Stimulated activated CD4-positive, alpha-beta T cell treated with anti-CD3 and anti-CD28 coated beads, Interleukin-4, amount 100 ng/mL, for 24 hours (primary cell): ENCODE measurements around the gene RTKN2.
"Not testable (repeated sequence)": the region's sequence is repeated elsewhere in the genome, so short reads cannot be mapped to it uniquely, and the experiment has no call there.

Experiments
- DNase-seq: peaks from one replicate; pipeline ENCODE4 v3.0.0-alpha.2; 2020

Gene RTKN2

DNA sequence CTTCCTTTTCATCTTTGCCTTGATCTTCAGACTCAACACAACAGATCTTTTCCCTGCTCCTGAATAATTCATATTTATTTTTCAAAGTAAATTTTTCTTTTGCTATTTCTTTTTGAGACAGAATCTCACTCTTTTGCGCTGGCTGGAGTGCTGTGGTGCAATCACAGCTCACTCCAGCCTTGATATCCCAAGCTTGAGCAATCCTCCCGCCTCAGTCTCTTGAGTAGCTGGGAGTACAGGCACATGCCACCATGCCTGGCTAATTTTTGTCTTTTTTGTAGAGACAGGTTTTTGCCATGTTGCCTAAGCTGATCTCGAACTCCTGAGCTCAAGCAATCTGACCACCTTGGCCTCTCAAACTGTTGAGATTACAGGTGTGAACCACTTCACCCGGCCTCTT is 9.2 kb downstream of the RTKN2 start:
- DNase-seq, result no peak

GRCh38 chr10:62258926-62259325 is 9.7 kb downstream of the RTKN2 start:
- DNase-seq, result no peak

- DNase-seq, result no peak
Measured at GRCh38 chr10:62253704-62254103, 14.9 kb downstream of the RTKN2 start.

GRCh38 chr10:62252051-62252450 is 16.6 kb downstream of the RTKN2 start:
- DNase-seq, result no peak

DNA sequence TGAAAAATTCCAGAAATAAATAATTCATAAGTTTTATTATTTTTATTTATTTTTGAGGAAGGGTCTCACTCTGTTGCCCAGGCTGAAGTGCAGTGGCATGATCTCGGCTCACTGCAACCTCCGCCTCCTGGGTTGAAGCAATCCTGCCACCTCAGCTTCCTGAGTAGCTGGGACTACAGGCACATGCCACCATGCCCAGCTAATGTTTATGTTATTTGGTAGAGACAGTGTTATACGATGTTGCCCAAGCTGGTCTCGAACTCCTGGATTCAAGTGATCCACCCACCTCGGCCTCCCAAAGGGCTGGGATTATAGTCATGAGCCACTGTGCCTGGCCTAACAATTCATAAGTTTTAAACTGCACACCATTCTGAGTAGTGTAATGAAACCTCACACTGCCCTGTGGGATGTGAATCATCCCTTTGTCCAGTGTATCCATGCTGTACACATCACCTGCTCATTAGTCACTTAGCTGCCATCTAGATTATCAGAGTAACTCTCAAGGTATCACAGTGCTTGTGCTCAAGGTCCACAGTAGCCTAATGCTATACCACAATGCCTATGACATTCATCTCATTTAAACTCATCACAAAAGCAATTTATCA is 17.9 kb downstream of the RTKN2 start:
- no peak for DNase-seq

DNA sequence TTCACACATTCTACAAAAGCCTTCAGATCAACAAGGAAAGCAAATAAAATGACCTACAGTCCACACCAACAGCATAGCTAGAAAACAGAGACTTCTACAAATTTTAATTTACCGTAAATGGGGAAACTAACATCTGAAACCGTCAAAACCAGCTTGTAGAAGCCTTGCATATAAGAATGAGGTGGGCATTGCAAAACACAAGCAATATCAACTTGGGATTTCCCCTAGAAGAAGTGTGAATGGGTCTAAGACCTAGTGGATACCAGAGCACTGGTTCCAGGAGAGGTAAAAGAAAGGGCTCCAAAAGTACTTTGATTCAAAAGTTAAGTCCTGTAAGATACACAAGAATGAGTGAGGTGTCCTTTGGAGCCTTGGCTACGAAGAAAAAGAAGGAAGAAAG is 18.7 kb downstream of the RTKN2 start:
- DNase-seq, result no peak

GRCh38 chr10:62248465-62248864 is 20.2 kb downstream of the RTKN2 start:
- no peak for DNase-seq

DNA sequence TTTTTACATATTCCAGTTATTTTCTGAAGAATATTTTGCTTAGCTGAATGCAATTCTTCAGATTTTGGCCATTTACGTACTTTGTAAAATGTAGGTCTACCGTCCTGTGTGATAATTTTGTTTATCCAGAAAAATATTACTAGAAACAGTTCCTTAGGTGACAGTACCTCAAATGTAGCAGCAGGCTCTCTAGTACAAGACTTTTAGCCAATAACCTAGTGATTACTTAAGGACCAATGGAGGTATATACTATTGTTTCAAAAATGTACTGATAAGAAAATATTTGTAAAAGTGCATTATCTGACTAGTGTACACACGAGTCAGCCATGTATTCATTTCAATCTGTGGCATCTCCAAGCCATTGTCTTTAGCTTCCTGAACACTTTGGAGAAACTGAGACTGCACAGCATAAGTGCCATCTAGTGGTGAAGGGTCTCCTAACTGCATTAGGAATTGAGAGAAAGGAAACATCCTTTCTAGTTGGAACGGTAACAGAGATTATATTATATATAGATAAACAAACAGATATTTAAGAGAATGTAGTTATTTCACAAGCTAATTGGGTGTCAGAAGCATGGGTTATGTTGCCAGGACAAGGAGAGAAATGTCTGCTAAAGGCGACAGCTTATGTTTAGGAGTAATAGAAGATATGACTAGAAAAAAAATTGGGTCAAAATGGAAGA is 23.7 kb downstream of the RTKN2 start:
- peak; percentile 67 for DNase-seq

DNA sequence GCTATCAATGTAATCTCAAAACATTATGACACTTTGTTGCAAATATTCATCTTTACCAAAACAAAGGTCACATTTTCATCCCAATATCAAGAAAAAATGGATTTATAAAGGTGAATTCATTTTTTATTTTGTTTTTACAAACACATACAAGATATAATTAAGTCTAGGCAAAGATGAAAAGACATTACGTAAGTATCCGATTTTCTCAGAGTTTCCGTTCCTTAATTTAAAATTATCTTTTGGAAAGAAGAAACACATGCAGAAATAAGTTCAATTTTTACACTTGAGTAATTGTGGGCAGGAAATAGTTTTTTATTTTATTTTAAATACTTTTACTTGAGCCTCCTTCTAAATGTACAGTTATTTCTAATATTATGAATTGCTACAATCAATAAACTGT is 24.6 kb downstream of the RTKN2 start:
- DNase-seq, result no peak

GRCh38 chr10:62243647-62243997 is 25.0 kb downstream of the RTKN2 start:
- no peak for DNase-seq

DNA sequence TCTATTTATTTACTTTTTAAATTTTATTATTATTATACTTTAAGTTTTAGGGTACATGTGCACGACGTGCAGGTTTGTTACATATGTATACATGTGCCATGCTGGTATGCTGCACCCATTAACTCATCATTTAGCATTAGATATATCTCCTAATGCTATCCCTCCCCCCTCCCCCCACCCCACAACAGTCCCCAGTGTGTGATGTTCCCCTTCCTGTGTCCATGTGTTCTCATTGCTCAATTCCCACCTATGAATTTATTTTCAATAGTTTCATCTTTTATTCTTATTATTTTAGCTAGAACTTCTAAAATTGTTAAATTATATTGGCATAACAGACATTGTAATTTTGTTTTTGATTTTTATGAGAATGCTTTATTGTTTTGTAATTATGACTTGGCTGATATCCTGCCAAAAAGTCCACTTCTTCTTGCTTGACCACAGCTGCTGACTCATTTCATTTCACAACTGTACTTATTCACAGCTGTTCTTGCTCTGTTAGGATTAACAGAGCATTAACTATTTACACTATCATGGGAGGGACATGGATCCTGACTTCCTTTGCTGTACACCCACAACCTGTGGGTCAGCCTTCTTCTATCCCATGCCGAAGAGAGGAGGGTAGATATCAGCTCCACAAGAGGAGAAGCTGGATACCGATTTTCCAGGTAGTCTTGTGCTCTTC is 25.5 kb downstream of the RTKN2 start:
- not testable (repeated sequence) for DNase-seq

DNA sequence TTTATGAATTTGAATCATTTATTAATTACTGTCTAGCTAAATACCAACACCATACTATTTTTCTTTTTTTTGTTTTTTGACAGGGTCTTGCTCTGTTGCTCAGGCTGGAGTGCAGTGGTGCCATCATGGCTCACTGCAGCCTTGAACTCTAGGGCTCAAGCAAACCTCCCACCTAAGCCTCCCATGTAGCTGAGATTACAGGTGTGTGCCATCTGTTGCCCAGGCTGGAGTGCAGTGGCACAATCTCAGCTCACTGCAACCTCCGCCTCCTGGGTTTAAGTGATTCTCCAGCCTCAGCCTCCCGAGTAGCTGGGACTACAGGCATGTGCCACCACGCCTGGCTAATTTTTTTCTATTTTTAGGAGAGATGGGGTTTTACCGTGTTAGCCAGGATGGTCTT is 27.1 kb downstream of the RTKN2 start:
- DNase-seq, result not testable (repeated sequence)

DNA sequence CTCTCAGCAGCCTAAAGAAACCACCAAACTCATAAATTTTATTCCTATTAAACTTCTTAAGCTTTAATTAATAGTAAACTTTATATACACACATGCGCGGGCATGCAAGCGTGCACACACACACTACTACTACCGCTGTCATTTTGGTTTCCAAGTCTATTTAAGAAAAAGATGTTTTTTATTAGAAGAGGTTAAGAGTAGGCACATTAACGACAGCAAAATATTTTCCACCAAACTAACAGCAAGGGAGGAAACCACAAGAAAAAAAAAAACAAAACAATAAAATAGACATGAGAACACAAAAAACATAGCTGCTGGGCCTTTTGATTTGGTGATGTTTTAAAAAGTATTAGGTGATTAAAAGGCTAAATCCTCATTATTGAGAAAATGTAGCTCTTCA is 28.6 kb downstream of the RTKN2 start:
- DNase-seq, result no peak

DNA sequence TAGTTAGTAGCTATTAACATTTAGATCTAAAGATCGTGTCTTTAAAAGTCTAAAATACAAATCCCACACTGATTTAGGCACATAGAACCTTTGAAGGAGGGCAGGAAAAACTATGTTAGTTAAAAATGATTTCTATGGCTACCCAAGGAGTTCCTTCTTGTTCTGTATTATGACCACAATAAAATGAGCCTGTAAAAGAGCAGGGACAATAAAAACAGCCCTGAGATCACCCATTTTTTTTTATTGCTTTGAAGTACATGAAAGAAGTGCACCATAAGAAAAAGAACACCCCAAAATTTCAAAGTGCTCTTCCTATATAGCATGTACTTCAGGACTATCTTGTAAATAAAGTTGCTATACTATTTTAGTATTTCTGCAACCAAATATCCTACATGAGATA is 29.8 kb downstream of the RTKN2 start:
- DNase-seq, result no peak

- DNase-seq, result no peak
Measured at GRCh38 chr10:62237966-62238365, 30.7 kb downstream of the RTKN2 start.

- no peak for DNase-seq
Measured at GRCh38 chr10:62237506-62237905, 31.1 kb downstream of the RTKN2 start.

- DNase-seq, result no peak
Measured at GRCh38 chr10:62234077-62234605, 34.5 kb downstream of the RTKN2 start.

- DNase-seq, result no peak
Measured at GRCh38 chr10:62233356-62234076, 35.1 kb downstream of the RTKN2 start.

GRCh38 chr10:62231805-62232204 is 36.8 kb downstream of the RTKN2 start:
- no peak for DNase-seq

DNA sequence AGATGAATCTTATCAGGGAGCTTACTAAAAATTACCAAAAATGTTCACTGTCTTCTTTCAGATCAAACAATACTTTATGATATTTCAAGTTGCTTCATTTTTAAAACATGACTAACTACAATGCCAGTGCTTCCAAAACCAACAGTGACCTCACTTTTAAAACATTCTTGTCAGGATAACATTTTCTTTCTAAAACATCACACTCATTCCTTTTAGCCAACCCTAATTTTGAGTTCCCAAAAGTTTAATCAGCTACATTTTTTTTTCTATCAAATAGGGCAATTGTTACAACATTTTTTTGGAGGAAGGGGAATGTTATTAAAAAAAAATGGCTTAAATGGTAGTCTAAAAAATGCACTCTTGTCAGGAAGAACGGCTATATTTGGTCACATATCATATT is 37.3 kb downstream of the RTKN2 start:
- DNase-seq, result no peak

DNA sequence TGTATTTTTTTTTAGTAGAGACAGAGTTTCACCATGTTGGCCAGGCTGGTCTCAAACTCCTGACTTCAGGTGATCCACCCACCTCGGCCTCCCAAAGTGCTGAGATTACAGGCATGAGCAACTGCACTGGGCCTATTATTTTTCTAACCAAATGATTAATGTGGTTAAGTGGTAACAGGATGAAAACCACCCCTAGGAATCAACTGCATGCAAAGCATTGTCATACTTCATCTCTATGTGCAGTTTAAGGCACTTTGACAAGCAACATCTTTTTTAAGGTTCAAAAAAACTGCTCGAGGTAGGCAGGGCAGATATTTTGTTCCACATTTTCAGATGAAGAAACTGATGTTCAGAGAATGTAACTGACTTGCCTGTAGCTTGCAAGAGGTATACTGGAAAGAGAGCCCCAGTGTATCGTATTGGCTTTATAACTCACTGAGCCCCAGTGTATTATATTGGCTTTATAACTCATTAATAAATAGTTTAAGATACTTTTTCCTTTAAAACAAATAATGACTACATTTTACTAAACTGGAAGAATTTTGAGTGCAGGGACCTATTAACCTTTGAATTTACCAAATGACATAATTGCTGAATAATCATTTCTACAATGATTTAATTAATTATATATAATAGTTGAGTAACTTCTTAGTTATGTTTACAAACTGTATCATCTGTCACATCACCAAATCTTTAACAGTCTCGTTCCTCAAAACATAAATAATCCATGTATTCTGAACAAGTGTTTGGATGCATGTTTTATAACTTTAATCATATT is 38.1 kb downstream of the RTKN2 start:
- DNase-seq, result no peak

DNA sequence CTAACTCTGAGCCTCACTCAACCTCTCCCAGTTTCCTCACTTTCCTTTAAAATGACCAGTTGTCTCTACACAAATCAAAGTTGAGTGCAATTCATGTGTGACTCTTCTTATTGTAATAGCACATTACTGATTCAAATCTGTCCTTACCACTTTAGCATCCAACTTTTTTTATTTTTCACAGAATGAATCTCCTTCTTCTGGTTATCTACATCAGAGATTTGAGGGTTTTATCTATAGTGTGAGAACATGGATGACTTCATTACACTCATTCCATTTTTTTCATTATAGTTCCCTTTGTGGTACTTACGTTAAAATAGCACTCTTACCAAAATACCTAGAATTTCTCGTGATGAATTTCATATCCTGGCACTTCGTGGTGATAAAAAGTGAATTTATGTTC is 43.3 kb downstream of the RTKN2 start:
- no peak for DNase-seq

DNA sequence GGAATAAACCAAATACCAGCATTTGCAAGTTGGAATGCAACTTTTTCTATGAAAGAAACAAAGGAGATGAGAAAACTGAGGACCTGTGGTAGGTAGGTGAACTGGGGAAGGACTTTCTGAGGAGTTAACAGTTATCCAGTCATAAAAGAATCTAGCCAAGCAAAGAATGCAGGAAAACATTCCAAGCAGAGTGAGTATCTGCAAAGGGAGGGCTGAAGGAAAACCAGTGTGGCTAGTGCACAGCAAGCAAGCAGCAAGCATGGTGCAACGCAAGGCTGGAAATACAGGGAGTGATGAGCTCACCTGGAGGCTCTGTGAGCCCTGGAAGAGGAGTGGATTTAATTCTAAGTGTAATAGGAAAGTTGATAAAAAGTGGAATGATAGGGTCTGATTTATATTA is 44.0 kb downstream of the RTKN2 start:
- DNase-seq, result no peak
